ENCODE results near the gene TNFRSF1B. TPM values are rescaled to one million over a fixed set of nuclear protein-coding genes. Genes with fewer than 3 reads are reported as not detected.
"Not testable (repeated sequence)": the region's sequence is repeated elsewhere in the genome, so short reads cannot be mapped to it uniquely, and the experiment has no call there.

Gene TNFRSF1B
- total RNA-seq, 2 donors from 2014 or later, result 13.7 to 28.7 TPM

DNA sequence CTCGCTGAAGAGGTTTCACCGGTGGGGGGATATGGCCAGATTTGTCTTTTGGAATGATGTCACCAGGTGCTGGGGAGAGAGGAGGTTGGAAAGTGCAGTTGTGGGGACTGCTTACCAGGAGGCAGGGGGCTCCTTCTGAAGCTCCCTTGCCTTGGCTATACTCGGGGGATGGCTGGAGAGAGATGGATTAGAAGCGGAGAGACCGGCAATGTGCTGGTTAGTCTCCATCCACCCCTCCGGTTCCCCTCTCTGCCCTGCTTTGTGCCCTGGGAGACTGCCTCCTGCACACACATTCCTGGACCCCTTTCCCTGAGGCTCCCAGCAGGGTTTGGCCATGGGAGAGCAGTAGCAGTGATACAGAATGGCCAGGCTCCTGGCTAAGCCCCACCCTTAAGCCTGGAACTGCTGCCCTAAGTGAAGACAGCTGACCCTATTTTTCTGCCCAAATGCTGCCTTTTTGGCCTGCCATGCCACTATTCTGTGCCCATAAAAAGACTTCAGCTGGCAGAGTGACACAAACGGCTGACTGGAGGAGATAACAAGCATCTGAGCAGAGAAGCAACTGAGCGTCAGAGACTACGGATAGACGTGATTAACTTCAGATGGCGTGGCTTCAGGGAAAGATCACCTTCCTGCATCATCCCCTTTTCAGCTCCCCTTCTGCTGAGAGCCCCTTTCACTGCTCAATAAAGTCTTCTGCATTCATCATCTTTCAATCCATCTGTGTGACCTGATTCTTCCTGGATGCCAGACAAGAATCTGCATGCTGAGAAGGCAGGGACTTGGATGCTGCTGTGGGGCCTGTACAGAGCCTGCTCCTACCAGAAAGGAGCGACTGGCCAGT lies 48.5 kb downstream of the TNFRSF1B start:
- H3K4me1 ChIP-seq, result no peaks in the 10 kb centered on the region
- no peak overlapping the region for H3K4me3 ChIP-seq
- no peak overlapping the region for H3K27ac ChIP-seq
- H3K9me3 ChIP-seq, result no peaks in the 10 kb centered on the region
- H3K27me3 ChIP-seq, result no peaks in the 10 kb centered on the region
- 74 to 83% methylated on average over 11 to 12 of the region's 12 CpGs for WGBS, 2 donors
- ATAC-seq (no peak), DNase-seq (no peak)
- TF ChIP-seq, protein P1, sequence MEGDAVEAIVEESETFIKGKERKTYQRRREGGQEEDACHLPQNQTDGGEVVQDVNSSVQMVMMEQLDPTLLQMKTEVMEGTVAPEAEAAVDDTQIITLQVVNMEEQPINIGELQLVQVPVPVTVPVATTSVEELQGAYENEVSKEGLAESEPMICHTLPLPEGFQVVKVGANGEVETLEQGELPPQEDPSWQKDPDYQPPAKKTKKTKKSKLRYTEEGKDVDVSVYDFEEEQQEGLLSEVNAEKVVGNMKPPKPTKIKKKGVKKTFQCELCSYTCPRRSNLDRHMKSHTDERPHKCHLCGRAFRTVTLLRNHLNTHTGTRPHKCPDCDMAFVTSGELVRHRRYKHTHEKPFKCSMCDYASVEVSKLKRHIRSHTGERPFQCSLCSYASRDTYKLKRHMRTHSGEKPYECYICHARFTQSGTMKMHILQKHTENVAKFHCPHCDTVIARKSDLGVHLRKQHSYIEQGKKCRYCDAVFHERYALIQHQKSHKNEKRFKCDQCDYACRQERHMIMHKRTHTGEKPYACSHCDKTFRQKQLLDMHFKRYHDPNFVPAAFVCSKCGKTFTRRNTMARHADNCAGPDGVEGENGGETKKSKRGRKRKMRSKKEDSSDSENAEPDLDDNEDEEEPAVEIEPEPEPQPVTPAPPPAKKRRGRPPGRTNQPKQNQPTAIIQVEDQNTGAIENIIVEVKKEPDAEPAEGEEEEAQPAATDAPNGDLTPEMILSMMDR (IDR thresholded peaks at IDR 0.05), result no peak
- TF ChIP-seq POLR2A (IDR thresholded peaks at IDR 0.05), result no peak
- intact Hi-C loops (cut with DNase I), result no loop called here
- no peaks in the 10 kb centered on the region for H3K36me3 ChIP-seq (replicated peaks in 1 of 2; ENCODE audit: insufficient read depth in 1 of 2, low read depth in 2 of 2)

DNA sequence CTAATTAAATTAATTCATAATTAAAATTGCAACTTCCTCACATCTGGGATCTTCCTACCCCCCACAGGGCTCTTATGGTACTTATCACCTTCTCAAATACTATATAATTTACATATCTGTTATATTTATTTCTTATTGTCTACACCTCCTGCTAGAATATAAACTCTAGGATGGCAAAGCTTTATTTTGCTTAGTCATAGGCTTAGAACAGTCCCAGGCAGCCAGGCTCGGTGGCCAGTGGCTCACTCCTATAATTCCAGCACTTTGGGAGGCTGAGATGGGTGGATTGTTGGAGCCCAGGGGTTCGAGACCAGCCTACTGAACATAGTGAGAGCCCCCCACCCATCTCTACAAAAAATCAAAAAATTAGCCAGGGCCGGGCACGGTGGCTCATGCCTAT lies 53.0 kb downstream of the TNFRSF1B start:
- Histone ChIP-seq H3K4me3 (no peak overlapping the region), H3K27me3 (no peaks in the 10 kb centered on the region), H3K36me3 (replicated peaks in 1 of 2; ENCODE audit: insufficient read depth in 1 of 2, low read depth in 2 of 2) (no peaks in the 10 kb centered on the region), H3K4me1 (no peaks in the 10 kb centered on the region), H3K27ac (no peak overlapping the region), H3K9me3 (no peaks in the 10 kb centered on the region)
- TF ChIP-seq, protein P1 (IDR thresholded peaks at IDR 0.05), result no peak
- no peak for TF ChIP-seq POLR2A (IDR thresholded peaks at IDR 0.05)
- no peak for DNase-seq
- no peak for ATAC-seq
- intact Hi-C loops (cut with DNase I), result no loop called here
- WGBS, 2 donors, result 72 to 82% methylated on average over 2 to 4 of the region's 4 CpGs

DNA sequence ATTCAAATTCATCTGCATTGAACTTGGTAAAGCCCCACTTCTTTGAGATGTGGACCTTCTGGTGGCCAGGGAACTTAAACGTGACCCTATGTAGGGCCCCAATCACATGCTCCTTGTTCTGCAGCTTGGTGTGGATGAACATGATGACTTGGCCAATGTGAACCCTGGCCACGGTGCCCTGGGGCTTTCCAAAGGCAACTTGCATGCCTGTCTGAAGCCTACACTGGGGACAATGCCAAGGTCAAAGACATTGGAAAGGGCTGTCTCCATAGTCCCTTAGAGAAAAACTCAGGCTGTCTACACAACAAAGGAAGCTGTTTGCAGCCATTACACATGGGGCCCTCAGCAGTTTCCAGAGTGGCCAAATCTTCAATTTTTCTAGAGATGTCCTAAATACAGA lies 54.1 kb downstream of the TNFRSF1B start:
- ATAC-seq (no peak), DNase-seq (no peak)
- WGBS, 2 donors, result 56 to 63% methylated on average over 1 to 2 of the region's 2 CpGs
- Histone ChIP-seq H3K27me3 (no peaks in the 10 kb centered on the region), H3K27ac (no peak overlapping the region), H3K4me1 (no peaks in the 10 kb centered on the region), H3K9me3 (no peaks in the 10 kb centered on the region), H3K4me3 (no peak overlapping the region), H3K36me3 (replicated peaks in 1 of 2; ENCODE audit: insufficient read depth in 1 of 2, low read depth in 2 of 2) (no peaks in the 10 kb centered on the region)
- TF ChIP-seq, protein P1 (IDR thresholded peaks at IDR 0.05), result no peak
- TF ChIP-seq POLR2A (IDR thresholded peaks at IDR 0.05), result no peak
- intact Hi-C loops (cut with DNase I), result no loop called here

DNA sequence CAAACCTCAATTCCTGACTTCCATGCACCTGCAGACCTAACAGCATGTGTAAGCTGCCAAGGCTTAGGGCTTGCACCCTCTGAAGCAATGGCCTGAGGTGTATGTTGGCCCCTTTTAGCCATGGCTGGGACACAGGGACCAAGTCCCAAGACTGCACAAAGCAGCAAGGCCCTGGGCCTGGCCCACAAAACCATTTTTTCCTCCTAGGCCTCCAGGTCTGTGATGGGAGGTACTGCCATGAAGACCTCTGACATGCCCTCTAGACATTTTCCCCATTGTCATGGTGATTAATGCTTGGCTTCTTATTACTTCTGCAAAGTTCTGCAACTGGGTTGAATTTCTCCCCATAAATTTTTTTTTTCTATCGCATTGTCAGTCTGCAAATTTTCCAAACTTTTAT lies 55.9 kb downstream of the TNFRSF1B start:
- ATAC-seq; H3K36me3 ChIP-seq (replicated peaks in 1 of 2; ENCODE audit: insufficient read depth in 1 of 2, low read depth in 2 of 2); intact Hi-C loops (cut with DNase I); H3K27me3 ChIP-seq; H3K27ac ChIP-seq; H3K4me3 ChIP-seq; DNase-seq; H3K9me3 ChIP-seq; H3K4me1 ChIP-seq: not testable (repeated sequence)
- WGBS, 2 donors, result 89 to 100% methylated on average over 1 of the region's 1 CpG

DNA sequence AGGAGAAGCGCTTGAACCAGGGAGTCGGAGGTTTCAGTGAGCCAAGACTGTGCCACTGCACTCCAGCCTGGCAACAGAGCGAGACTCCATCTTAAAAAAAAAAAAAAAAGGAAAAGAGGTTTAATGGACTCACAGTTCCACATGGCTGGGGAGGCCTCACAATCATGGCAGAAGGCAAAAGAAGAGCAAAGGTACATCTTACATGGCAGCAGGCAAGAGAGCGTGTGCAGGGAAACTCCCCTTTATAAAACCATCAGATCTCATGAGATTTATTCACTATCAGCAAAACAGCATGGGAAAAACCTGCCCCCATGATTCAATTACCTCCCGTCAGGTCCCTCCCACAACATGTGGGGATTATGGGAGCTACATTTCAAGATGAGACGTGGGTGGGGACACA lies 57.3 kb downstream of the TNFRSF1B start:
- 89 to 90% methylated on average over 5 to 6 of the region's 6 CpGs for WGBS, 2 donors
- H3K36me3 ChIP-seq (replicated peaks in 1 of 2; ENCODE audit: insufficient read depth in 1 of 2, low read depth in 2 of 2); H3K9me3 ChIP-seq; H3K27me3 ChIP-seq; H3K4me1 ChIP-seq; intact Hi-C loops (cut with DNase I); H3K4me3 ChIP-seq; DNase-seq; ATAC-seq; H3K27ac ChIP-seq: not testable (repeated sequence)

DNA sequence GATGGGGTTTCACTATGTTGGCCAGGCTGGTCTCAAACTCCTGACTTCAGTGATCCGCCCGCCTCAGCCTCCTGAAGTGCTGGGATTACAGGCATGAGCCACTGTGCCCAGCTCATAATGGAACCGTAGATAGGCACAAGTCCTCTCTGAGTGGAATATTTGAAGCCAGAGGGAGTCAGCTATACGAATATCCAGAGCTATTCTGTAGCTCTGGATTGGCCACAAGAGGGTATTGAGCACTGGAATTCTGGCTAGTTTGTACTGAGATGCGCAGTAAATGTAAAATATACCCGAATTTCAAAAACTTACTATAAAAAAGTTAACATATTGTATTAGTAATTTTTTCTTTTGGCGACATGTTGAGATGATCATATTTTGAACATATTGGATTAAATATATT lies 62.2 kb downstream of the TNFRSF1B start:
- Histone ChIP-seq H3K9me3 (no peaks in the 10 kb centered on the region), H3K27ac (no peak overlapping the region), H3K4me1 (peaks cover 13% of the 10 kb centered on the region), H3K36me3 (replicated peaks in 1 of 2; ENCODE audit: insufficient read depth in 1 of 2, low read depth in 2 of 2) (no peaks in the 10 kb centered on the region), H3K4me3 (no peak overlapping the region), H3K27me3 (no peaks in the 10 kb centered on the region)
- 75 to 81% methylated on average over 5 to 7 of the region's 7 CpGs for WGBS, 2 donors
- intact Hi-C loops (cut with DNase I), result no loop called here
- no peak for ATAC-seq
- DNase-seq, result no peak
- TF ChIP-seq, protein P1 (IDR thresholded peaks at IDR 0.05), result no peak
- no peak for TF ChIP-seq POLR2A (IDR thresholded peaks at IDR 0.05)

Measured in body of pancreas (tissue), 4 donors.